ENCODE results near the gene LUZP2. TPM values are rescaled to one million over a fixed set of nuclear protein-coding genes. Genes with fewer than 3 reads are reported as not detected.
A peak's percentile ranks its signal among the peaks of the same experiment; 100 is the strongest.

LUZP2 gene
- polyA plus RNA-seq, 1 donor from 2014 or later = 15.5 TPM

- Histone ChIP-seq H4K20me1 (ENCODE audit: insufficient read depth) (no peaks in the 10 kb centered on the region), H3K79me2 (replicated peaks; ENCODE audit: insufficient read depth, low read length) (no peaks in the 10 kb centered on the region), H3K9me3 (ENCODE audit: low read length) (no peaks in the 10 kb centered on the region), H3K9ac (ENCODE audit: low read length) (peak overlapping the region; percentile 14), H3K27ac (ENCODE audit: low read length) (peak overlapping the region; percentile 74), H3K4me2 (ENCODE audit: low read length) (peak overlapping the region; percentile 2), H3K36me3 (ENCODE audit: insufficient read depth, low read length) (no peaks in the 10 kb centered on the region), H3K4me3 (ENCODE audit: low read length) (peak overlapping the region; percentile 31), H3F3A (ENCODE audit: insufficient read depth, low read length, poor library complexity, severe bottlenecking) (no peaks in the 10 kb centered on the region), H3K27me3 (ENCODE audit: insufficient read depth, low read depth, low read length) (no peaks in the 10 kb centered on the region), H3K9me2 (ENCODE audit: insufficient read depth, low read length) (no peaks in the 10 kb centered on the region), H2AFZ (ENCODE audit: low read depth, low read length) (no peak overlapping the region)
- TF ChIP-seq SMC3 (conservative IDR thresholded peaks at IDR 0.05; ENCODE audit: poor library complexity) (peak; percentile 58), MXI1 (conservative IDR thresholded peaks at IDR 0.05; ENCODE audit: poor library complexity, severe bottlenecking) (no peak), CTCF (IDR thresholded peaks at IDR 0.05; ENCODE audit: poor library complexity, severe bottlenecking) (peak; percentile 42), EZH2 (IDR thresholded peaks at IDR 0.05; ENCODE audit: borderline replicate concordance, insufficient read depth, low read length, poor library complexity, severe bottlenecking) (no peak), TAF1 (IDR thresholded peaks at IDR 0.05; ENCODE audit: low read depth) (no peak), RAD21 (conservative IDR thresholded peaks at IDR 0.05) (peak; percentile 60), POLR2AphosphoS5 (IDR thresholded peaks at IDR 0.05) (peak; percentile 38), EP300 (conservative IDR thresholded peaks at IDR 0.05; ENCODE audit: poor library complexity, severe bottlenecking) (peak; percentile 93)
- TF ChIP-seq, protein P1, sequence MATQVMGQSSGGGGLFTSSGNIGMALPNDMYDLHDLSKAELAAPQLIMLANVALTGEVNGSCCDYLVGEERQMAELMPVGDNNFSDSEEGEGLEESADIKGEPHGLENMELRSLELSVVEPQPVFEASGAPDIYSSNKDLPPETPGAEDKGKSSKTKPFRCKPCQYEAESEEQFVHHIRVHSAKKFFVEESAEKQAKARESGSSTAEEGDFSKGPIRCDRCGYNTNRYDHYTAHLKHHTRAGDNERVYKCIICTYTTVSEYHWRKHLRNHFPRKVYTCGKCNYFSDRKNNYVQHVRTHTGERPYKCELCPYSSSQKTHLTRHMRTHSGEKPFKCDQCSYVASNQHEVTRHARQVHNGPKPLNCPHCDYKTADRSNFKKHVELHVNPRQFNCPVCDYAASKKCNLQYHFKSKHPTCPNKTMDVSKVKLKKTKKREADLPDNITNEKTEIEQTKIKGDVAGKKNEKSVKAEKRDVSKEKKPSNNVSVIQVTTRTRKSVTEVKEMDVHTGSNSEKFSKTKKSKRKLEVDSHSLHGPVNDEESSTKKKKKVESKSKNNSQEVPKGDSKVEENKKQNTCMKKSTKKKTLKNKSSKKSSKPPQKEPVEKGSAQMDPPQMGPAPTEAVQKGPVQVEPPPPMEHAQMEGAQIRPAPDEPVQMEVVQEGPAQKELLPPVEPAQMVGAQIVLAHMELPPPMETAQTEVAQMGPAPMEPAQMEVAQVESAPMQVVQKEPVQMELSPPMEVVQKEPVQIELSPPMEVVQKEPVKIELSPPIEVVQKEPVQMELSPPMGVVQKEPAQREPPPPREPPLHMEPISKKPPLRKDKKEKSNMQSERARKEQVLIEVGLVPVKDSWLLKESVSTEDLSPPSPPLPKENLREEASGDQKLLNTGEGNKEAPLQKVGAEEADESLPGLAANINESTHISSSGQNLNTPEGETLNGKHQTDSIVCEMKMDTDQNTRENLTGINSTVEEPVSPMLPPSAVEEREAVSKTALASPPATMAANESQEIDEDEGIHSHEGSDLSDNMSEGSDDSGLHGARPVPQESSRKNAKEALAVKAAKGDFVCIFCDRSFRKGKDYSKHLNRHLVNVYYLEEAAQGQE (IDR thresholded peaks at IDR 0.05; ENCODE audit: borderline replicate concordance) = peak; percentile 76
These were observed 323.1 kb downstream of the LUZP2 start for GRCh38 chr11:24819863-24820434.

DNA sequence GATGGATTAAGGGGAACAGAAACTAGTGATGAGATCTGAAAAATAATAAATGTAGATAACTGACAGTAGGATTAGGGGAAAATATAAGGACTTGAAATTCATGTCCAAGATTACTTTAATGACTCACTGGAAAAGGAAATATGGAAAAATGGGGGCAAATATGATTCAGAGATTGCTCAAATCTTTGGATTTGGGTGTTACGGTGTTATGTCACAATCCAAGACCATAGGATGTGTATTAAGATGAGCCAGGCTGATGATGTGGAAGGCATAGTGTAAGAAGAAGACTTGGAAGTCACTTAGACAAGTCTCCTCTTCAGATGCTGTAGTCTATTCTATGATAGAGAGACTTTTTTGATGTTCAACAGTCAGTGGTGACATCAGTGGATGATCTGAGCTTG lies 323.7 kb downstream of the LUZP2 start:
- Histone ChIP-seq H3K9ac (ENCODE audit: low read length) (peak overlapping the region; percentile 14), H2AFZ (ENCODE audit: low read depth, low read length) (no peak overlapping the region), H3K27ac (ENCODE audit: low read length) (peak overlapping the region; percentile 74), H3K36me3 (ENCODE audit: insufficient read depth, low read length) (no peaks in the 10 kb centered on the region), H3K27me3 (ENCODE audit: insufficient read depth, low read depth, low read length) (no peaks in the 10 kb centered on the region), H3K9me3 (ENCODE audit: low read length) (no peaks in the 10 kb centered on the region), H3F3A (ENCODE audit: insufficient read depth, low read length, poor library complexity, severe bottlenecking) (no peaks in the 10 kb centered on the region), H3K4me3 (ENCODE audit: low read length) (peak overlapping the region; percentile 31), H3K4me2 (ENCODE audit: low read length) (no peak overlapping the region), H4K20me1 (ENCODE audit: insufficient read depth) (no peaks in the 10 kb centered on the region), H3K9me2 (ENCODE audit: insufficient read depth, low read length) (no peaks in the 10 kb centered on the region), H3K79me2 (replicated peaks; ENCODE audit: insufficient read depth, low read length) (no peaks in the 10 kb centered on the region)
- no peak for TF ChIP-seq EP300 (conservative IDR thresholded peaks at IDR 0.05; ENCODE audit: poor library complexity, severe bottlenecking)
- TF ChIP-seq CTCF (IDR thresholded peaks at IDR 0.05; ENCODE audit: poor library complexity, severe bottlenecking) = no peak
- TF ChIP-seq TAF1 (IDR thresholded peaks at IDR 0.05; ENCODE audit: low read depth) = no peak
- no peak for TF ChIP-seq SMC3 (conservative IDR thresholded peaks at IDR 0.05; ENCODE audit: poor library complexity)
- no peak for TF ChIP-seq POLR2AphosphoS5 (IDR thresholded peaks at IDR 0.05)

All from neural cell (in vitro differentiated cells).